Testis (tissue), 2 donors: ENCODE results near the gene PTPMT1.

ENCODE experiments used
- POLR2A ChIP-seq: fragments of 450-650 bp; IDR thresholded peaks from one replicate; pipeline ENCODE4 v1.6.1; 2017; ENCODE audit warnings: antibody characterized with exemption, mild to moderate bottlenecking, moderate library complexity
- TF ChIP-seq, protein P1 (sequence below), 3 experiments: fragments of 450-650 bp in 2 of 3; fragments of 200-600 bp in 1 of 3; sonication (generic) in 1 of 3; IDR thresholded peaks; one replicate each; pipeline ENCODE4 v1.5.1; 2016 to 2019; ENCODE audit warnings: antibody characterized with exemption in 3 of 3, mild to moderate bottlenecking in 2 of 3, moderate library complexity in 1 of 3

DNA sequence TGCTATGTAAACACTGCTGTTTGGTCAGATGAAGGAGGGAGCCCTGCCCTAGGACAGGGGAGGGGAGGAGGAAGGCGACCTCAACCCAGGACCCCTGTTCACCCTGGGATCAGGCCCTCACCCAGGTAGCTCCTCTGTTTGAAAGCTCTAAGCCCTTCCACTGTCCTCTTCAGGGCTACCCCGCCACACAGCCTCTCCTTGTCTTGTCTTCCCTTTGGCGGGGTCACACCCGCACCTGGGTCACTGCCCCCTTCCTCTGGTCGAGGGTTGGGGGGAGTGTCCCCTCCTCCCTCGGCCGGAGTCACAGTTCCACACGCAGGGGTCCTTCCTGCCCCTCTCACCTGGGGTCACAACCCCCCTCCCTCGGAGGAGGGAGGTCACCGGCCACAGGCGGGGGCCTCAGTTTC is 463 bp upstream of the PTPMT1 start:
- TF ChIP-seq, protein P1, sequence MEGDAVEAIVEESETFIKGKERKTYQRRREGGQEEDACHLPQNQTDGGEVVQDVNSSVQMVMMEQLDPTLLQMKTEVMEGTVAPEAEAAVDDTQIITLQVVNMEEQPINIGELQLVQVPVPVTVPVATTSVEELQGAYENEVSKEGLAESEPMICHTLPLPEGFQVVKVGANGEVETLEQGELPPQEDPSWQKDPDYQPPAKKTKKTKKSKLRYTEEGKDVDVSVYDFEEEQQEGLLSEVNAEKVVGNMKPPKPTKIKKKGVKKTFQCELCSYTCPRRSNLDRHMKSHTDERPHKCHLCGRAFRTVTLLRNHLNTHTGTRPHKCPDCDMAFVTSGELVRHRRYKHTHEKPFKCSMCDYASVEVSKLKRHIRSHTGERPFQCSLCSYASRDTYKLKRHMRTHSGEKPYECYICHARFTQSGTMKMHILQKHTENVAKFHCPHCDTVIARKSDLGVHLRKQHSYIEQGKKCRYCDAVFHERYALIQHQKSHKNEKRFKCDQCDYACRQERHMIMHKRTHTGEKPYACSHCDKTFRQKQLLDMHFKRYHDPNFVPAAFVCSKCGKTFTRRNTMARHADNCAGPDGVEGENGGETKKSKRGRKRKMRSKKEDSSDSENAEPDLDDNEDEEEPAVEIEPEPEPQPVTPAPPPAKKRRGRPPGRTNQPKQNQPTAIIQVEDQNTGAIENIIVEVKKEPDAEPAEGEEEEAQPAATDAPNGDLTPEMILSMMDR (IDR thresholded peaks at IDR 0.05), result no peak
- no peak for TF ChIP-seq POLR2A
